Liver (tissue), 9 donors: Measurements from ENCODE around the gene IL10. TPM values are rescaled to one million over a fixed set of nuclear protein-coding genes. Genes with fewer than 3 reads are reported as not detected.

Source experiments
- DNase-seq: peaks from one replicate; pipeline ENCODE4 v3.0.0-alpha.2; 2017; ENCODE audit warnings: low spot score
- H3K27ac ChIP-seq, 2 donors: one replicate each; pipeline ENCODE4 v1.7.0; 2013; ENCODE audit warnings: inconsistent platforms in 2 of 2, low read length in 2 of 2, control low read depth in 1 of 2, low read depth in 1 of 2, mild to moderate bottlenecking in 1 of 2
- H3K27me3 ChIP-seq, 4 donors: one replicate each; pipeline versions ENCODE4 v1.6.1 to v1.7.0; 2013; ENCODE audit warnings: low read length in 3 of 4, inconsistent platforms in 1 of 4, mild to moderate bottlenecking in 1 of 4, moderate library complexity in 1 of 4; ENCODE audit not compliant: control insufficient read depth in 4 of 4, insufficient read depth in 4 of 4
- H3K36me3 ChIP-seq, 4 donors: one replicate each; pipeline versions ENCODE4 v1.6.1 to v1.7.0; 2013; ENCODE audit warnings: low read length in 3 of 4, mild to moderate bottlenecking in 3 of 4, low read depth in 1 of 4, moderate library complexity in 1 of 4; ENCODE audit not compliant: control insufficient read depth in 4 of 4, insufficient read depth in 3 of 4
- H3K4me1 ChIP-seq, 4 donors: one replicate each; pipeline versions ENCODE4 v1.6.1 to v1.7.0; 2013; ENCODE audit warnings: low read length in 3 of 4, mild to moderate bottlenecking in 3 of 4, moderate library complexity in 1 of 4; ENCODE audit not compliant: control insufficient read depth in 4 of 4, insufficient read depth in 4 of 4
- H3K4me3 ChIP-seq, 3 donors: one replicate each; pipeline versions ENCODE4 v1.6.1 to v1.7.0; 2013; ENCODE audit warnings: low read length in 3 of 3, control low read depth in 1 of 3, low read depth in 1 of 3, mild to moderate bottlenecking in 1 of 3
- H3K9ac ChIP-seq, 2 donors: one replicate each; pipeline ENCODE4 v1.7.0; 2013; ENCODE audit warnings: low read length in 2 of 2, mild to moderate bottlenecking in 2 of 2, moderate library complexity in 2 of 2, control low read depth in 1 of 2, low read depth in 1 of 2
- H3K9me3 ChIP-seq, 4 donors: one replicate each; pipeline versions ENCODE4 v1.6.1 to v1.7.0; 2013; ENCODE audit warnings: low read length in 3 of 4; ENCODE audit not compliant: control insufficient read depth in 4 of 4
- ATF3 ChIP-seq: IDR thresholded peaks from 2 replicates; pipeline ENCODE4 v1.6.1; 2016; ENCODE audit warnings: antibody characterized with exemption
- EGR1 ChIP-seq, 2 donors: IDR thresholded peaks; 2 replicates each; pipeline ENCODE4 v1.6.1; 2016 to 2018; ENCODE audit warnings: antibody characterized with exemption in 2 of 2, low read depth in 2 of 2
- HNF4A ChIP-seq, 2 donors: conservative IDR thresholded peaks; 2 replicates each; pipeline ENCODE4 v1.6.1; 2016; ENCODE audit warnings: antibody characterized with exemption in 2 of 2, mild to moderate bottlenecking in 2 of 2
- HNF4G ChIP-seq: IDR thresholded peaks from 2 replicates; pipeline ENCODE4 v1.6.1; 2016; ENCODE audit warnings: antibody characterized with exemption
- JUND ChIP-seq, 2 donors: IDR thresholded peaks; 2 replicates each; pipeline ENCODE4 v1.6.1; 2016; ENCODE audit warnings: antibody characterized with exemption in 2 of 2
- MAX ChIP-seq: IDR thresholded peaks from 2 replicates; pipeline ENCODE4 v1.6.1; 2016; ENCODE audit warnings: antibody characterized with exemption
- NR2F2 ChIP-seq: IDR thresholded peaks from 2 replicates; pipeline ENCODE4 v1.6.1; 2016; ENCODE audit warnings: antibody characterized with exemption
- REST ChIP-seq: IDR thresholded peaks from 2 replicates; pipeline ENCODE4 v1.6.1; 2016; ENCODE audit warnings: antibody characterized with exemption, mild to moderate bottlenecking
- RXRA ChIP-seq, 2 donors: IDR thresholded peaks; 2 replicates each; pipeline ENCODE4 v1.6.1; 2017 to 2018; ENCODE audit warnings: antibody characterized with exemption in 2 of 2, mild to moderate bottlenecking in 1 of 2
- SP1 ChIP-seq: IDR thresholded peaks from 2 replicates; pipeline ENCODE4 v1.6.1; 2018; ENCODE audit warnings: antibody characterized with exemption, mild to moderate bottlenecking
- TAF1 ChIP-seq: conservative IDR thresholded peaks from 2 replicates; pipeline ENCODE4 v1.6.1; 2016; ENCODE audit warnings: antibody characterized with exemption, mild to moderate bottlenecking
- YY1 ChIP-seq: IDR thresholded peaks from 2 replicates; pipeline ENCODE4 v1.6.1; 2016; ENCODE audit warnings: antibody characterized with exemption, mild to moderate bottlenecking
- WGBS: extraction: QIAGEN DNeasy Blood & Tissue Kit; methylation state at CpG from one replicate; pipeline ENCODE4 v1.1.7; 2013; 5-methylcytosine and 5-hydroxymethylcytosine counted together
- polyA plus RNA-seq, 2 donors: library from polyadenylated mRNA; stranded (reverse) in 1 of 2; unstranded in 1 of 2; fragments of 200-250 nt in 1 of 2; fragments of >200 nt in 1 of 2; fragmentation: Nextera tagmentation in 1 of 2; extraction: Ambion mirVana in 1 of 2; gene quantifications; one replicate each; pipeline versions ENCODE4 v1.2.1 to v1.2.3, GENCODE V29; 2013 to 2015
- total RNA-seq, 2 donors: library from RNA; depleted of rRNA; stranded (reverse); fragments of >200 nt; gene quantifications; one replicate each; pipeline ENCODE4 v1.2.3, GENCODE V29; 2014
- donor health status: healthy.
- donor health status: healthy.
- donor health status: healthy.
- donor health status: healthy.
- donor health status: healthy.

The IL10 gene
- total and polyA plus RNA-seq, 4 donors: 0.23 to 1.4 (median 0.59) TPM

- TF ChIP-seq REST (no peak), TAF1 (no peak), RXRA (IDR thresholded peaks at IDR 0.05) (no peak)
- no peaks in the 10 kb centered on the region for H3K9me3 ChIP-seq
- H3K36me3 ChIP-seq: no peaks in the 10 kb centered on the region
- H3K9ac ChIP-seq: no peak overlapping the region
- H3K27me3 ChIP-seq: no peaks in the 10 kb centered on the region
- H3K4me1 ChIP-seq: peaks cover 17 to 52% (median 38%) of the 10 kb centered on the region in 4 donors
- H3K4me3 ChIP-seq: no peak overlapping the region
- WGBS: 88% methylated on average over 17 of the region's 17 CpGs
- peak overlapping the region; percentile 87 to 96 for H3K27ac ChIP-seq
- DNase-seq: no peak
These were observed 49.4 kb downstream of the IL10 start for GRCh38 chr1:206722751-206723461.

- no peaks in the 10 kb centered on the region for H3K27me3 ChIP-seq
- 43% methylated on average over 1 of the region's 1 CpG for WGBS
- H3K9me3 ChIP-seq: no peaks in the 10 kb centered on the region
- peaks cover 20 to 55% (median 43%) of the 10 kb centered on the region in 4 donors for H3K4me1 ChIP-seq
- H3K4me3 ChIP-seq: no peak overlapping the region
- no peak for DNase-seq
- TF ChIP-seq MAX (peak; percentile 16), EGR1 (IDR thresholded peaks at IDR 0.05; ENCODE audit: low read depth in 2 of 2) (no peak), JUND (IDR thresholded peaks at IDR 0.05) (peak; percentile 42 to 60), HNF4G (peak; percentile 70), NR2F2 (peak; percentile 69), SP1 (peak; percentile 39), YY1 (peak; percentile 33), HNF4A (conservative IDR thresholded peaks at IDR 0.05) (peak; percentile 93 to 94), ATF3 (peak; percentile 40), RXRA (IDR thresholded peaks at IDR 0.05) (peak; percentile 88 to 89), REST (no peak)
- no peaks in the 10 kb centered on the region for H3K36me3 ChIP-seq
- peak overlapping the region; percentile 7 to 22 for H3K27ac ChIP-seq
- H3K9ac ChIP-seq: no peak overlapping the region
These were observed 50.8 kb downstream of the IL10 start for GRCh38 chr1:206721454-206721853.
